HT1080 (cell line): ENCODE results near the gene TMEM222. TPM values are rescaled to one million over a fixed set of nuclear protein-coding genes. Genes with fewer than 3 reads are reported as not detected.

Source experiments
- DNase-seq: peaks from one replicate; pipeline ENCODE4 v3.0.0-alpha.2; 2015; ENCODE audit warnings: low read depth
- total RNA-seq: library from RNA; depleted of rRNA; stranded (reverse); fragments of >200 nt; shearing (Covaris generic); gene quantifications from 2 replicates; pipeline ENCODE4 v1.2.3, GENCODE V29; 2014

The TMEM222 gene
- total RNA-seq, 1 experiment from 2014 or later: 75.0 TPM

DNA sequence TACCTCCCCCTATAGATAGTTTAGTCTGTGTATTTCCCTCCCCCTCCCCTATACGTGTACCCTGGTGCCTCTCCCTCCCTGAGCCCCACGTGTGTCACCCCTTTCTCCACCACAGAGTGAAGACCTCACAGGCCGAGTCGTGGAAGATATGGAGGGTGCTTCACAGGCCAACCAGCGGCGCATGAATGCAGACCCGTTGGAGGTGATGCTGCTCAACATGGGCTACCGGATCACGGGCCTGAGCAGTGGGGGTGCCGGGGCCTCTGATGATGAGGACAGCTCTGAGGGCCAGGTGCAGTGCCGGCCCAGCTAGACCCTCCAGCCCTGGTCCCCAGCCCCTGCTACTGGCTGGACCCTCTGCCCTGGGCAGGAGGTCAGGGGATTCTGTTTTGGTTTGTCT lies 15.9 kb upstream of the TMEM222 start:
- no peak for DNase-seq

GRCh38 chr1:27306892-27307761 lies 14.8 kb upstream of the TMEM222 start:
- no peak for DNase-seq

GRCh38 chr1:27307874-27308598 lies 13.9 kb upstream of the TMEM222 start:
- DNase-seq: no peak

- no peak for DNase-seq
These were observed 7.8 kb upstream of the TMEM222 start for GRCh38 chr1:27314169-27314568.

GRCh38 chr1:27314737-27315136 lies 7.2 kb upstream of the TMEM222 start:
- DNase-seq: no peak

DNA sequence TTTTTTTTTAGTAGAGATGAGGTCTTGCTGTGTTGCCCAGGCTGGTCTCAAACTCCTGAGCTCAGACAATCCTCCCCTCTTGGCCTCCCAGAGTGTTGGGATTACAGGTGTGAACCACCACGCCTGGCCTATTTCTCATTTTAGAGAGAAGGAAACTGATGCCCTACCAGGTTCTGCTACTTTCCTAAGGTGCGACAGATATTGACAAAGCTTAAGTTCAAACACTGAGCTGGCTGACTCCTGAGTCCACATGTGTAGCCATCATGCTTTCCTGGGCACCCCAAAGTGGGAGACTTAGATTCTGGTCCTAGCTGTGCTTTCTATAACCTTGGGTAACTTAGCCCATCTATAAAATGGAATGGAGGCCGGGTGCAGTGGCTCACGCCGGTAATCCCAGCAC lies 5.1 kb upstream of the TMEM222 start:
- DNase-seq: no peak

DNA sequence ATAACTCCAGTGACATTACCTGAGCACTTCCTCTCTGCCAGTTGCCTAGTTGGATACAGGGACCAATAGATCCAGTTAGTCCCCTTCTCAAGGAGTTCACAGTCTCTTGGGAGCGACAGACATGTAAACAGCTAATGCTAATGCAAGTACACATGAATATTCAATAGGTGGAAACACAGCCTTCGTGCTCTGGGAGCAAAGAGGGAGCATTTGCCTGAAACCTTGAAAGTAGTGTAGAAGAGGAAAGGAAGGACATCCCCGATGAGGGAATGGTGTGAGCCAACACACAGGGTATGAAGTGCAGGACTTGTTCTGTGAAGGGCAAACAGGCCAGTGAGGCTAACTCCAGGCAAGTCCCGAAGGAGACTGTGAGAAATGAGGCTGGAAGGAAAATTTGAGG lies 3.8 kb upstream of the TMEM222 start:
- DNase-seq: no peak

DNA sequence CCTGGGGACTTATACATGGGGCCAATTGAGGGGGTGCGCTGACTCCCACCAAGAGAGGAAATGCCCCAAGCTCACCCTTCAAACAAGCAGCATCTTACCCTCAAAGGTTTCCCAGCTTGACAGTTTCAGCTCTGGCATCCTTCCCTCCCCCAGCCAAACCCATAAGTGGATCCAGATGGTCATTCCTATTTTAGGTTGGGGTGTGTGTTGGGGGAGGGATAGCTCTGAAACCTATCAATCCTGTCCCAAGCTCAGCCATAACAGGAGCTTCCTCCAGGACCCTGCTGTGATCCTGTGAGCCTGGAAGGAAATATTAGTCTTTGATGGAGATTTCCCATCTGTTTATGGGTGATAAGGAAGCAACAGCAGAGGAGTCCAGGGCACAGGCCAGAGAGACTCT lies 3.4 kb upstream of the TMEM222 start:
- no peak for DNase-seq

DNA sequence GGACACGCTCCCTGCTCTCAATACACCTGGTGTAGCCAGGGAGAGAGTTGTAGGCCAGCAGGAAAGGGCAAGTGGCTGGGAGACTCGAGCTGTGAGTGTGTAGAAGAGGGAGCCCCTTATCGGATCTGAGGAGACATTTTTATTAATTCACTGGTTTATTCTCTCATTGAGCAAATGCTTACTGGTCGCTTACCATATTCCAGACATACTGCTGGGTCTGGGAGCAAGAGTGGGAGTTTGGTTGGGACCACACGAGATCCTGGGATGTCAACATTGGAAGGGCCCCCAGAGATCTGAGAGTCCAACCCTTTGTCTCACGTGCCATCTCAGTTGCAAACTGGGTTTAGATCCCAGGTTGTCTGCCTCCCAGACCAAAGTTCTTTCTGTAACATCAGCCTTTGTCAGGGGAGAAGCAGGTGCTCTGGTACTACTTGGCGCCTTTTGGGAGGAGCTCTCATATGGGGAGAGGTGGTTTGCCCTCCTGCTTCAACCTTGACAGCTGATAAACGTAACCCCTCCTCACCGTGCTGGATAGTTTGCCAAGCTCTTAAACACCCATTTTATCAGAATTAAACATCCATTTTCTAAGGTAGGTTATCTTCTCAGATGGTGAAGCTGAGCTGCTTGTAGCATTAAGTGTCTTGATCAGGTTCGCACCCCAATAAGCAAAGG lies 742 bp downstream of the TMEM222 start:
- no peak for DNase-seq

GRCh38 chr1:27325286-27325685 lies 3.3 kb downstream of the TMEM222 start:
- no peak for DNase-seq

DNA sequence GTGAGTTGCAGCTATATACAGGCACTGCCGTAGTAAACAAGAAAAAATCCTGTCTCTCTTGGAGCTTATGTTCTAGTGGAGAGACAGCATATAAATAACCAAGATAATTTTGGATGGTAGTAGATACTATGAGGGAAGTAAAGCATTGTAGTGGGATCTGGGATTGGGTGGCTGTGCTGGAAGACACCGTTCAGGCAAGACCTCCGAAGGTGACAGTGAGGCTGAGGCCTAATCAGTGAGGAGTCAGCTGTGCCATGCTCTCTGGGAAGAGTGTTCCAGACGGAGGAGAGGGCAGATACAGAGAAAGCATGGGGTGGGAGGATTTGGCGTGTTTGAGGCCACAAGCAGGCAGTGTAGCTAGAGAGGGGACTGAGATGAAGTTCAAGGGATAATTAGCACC lies 6.0 kb downstream of the TMEM222 start:
- no peak for DNase-seq

GRCh38 chr1:27330786-27331185 lies 8.8 kb downstream of the TMEM222 start:
- no peak for DNase-seq

- no peak for DNase-seq
These were observed 9.5 kb downstream of the TMEM222 start for GRCh38 chr1:27331426-27331825.

GRCh38 chr1:27331922-27332321 lies 10.0 kb downstream of the TMEM222 start:
- no peak for DNase-seq

GRCh38 chr1:27332536-27333281 lies 10.7 kb downstream of the TMEM222 start:
- DNase-seq: peak; percentile 21

GRCh38 chr1:27333717-27334279 lies 11.8 kb downstream of the TMEM222 start:
- DNase-seq: no peak

GRCh38 chr1:27335506-27336422 lies 13.8 kb downstream of the TMEM222 start:
- DNase-seq: no peak

DNA sequence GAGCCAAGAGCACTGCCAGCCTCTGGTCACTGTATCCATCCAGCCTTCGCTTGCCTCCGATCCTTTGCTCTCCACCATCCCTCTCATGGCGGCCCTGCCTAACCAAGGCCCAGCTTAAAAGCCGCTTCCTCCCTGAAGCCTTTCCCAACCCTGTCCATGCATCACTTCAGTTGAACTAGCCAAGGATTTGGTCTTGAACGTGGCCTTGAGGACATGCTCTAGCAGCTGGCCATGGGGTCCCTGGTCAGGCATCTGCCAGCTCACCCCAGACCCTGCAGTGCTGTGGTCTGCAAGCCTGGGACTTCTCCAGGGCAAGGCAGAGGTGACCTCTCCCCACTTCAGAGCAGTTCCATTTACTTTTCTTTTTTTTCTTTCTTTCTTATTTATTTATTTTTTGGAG lies 14.8 kb downstream of the TMEM222 start:
- no peak for DNase-seq

DNA sequence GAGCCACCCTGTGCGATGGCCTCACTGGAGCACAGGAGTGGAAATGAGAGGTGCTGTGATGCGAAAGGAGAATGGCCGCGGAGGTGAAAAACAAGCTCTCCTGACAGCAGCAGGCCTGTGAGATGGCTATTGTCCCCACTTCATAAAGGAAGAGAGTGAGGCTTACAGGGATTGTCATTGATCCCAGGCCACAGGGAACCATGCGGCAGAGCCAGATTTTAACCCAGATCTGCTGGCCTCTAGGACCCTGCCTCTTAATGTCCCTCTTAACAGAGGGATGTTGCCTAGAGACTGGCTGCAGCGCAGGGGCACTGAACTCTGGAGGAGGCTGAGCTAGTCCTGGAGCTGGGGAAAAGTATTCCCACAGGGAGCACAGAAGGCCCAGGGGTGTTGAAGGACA lies 16.8 kb downstream of the TMEM222 start:
- DNase-seq: no peak

DNA sequence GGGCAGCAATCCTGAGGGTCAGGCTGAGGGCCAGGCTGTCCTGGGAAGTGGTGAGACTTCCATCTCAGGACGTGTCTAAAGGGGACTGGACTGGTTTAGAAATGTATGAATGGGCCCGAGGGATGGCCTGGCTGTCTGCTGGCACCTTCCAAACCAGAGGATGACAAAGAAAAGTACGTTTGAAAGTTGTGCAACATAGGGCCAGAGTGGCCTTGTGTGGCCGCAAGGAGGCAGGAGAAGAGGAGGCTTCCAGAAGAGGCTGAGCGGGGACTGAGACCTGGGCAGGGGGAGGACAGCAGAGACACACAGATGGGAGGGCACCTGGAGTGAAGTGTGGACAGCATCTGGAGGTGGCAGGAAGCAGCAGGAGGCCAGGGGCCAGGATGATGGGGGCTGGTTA lies 17.2 kb downstream of the TMEM222 start:
- DNase-seq: no peak
